ENCODE data around the gene SMG6.

SMG6 gene

DNA sequence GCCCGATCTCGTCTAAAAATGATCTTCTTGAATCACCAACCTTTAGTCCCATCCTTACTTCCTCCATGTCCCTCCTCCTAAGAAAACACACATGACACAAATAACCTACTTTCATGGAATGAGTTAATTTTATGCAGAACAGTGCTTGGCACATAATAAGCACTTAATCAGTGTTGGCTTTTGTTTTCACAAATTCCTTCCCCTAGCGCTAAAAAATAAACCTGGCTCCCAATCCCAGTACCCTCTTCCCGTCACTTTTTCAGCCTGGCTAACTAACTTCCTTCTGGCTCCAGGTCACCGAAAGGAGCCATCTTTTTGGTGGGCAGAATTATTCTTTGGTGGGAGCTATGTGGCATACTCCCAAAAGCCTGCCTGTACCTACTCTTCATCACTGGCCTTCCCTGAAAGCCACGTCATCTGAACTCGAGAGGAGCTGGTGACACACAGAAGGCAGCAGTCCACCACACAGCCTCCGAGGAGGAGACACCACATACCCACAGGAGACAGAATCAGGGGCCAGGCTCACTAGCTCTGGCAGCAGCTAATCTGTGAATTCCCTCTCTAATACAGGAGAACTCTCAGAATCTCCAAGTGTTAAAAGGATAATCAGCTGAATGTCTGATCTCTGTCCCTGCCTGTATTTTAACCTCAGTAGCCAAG lies 114.5 kb downstream of the SMG6 start:
- TF ChIP-seq, protein P1, sequence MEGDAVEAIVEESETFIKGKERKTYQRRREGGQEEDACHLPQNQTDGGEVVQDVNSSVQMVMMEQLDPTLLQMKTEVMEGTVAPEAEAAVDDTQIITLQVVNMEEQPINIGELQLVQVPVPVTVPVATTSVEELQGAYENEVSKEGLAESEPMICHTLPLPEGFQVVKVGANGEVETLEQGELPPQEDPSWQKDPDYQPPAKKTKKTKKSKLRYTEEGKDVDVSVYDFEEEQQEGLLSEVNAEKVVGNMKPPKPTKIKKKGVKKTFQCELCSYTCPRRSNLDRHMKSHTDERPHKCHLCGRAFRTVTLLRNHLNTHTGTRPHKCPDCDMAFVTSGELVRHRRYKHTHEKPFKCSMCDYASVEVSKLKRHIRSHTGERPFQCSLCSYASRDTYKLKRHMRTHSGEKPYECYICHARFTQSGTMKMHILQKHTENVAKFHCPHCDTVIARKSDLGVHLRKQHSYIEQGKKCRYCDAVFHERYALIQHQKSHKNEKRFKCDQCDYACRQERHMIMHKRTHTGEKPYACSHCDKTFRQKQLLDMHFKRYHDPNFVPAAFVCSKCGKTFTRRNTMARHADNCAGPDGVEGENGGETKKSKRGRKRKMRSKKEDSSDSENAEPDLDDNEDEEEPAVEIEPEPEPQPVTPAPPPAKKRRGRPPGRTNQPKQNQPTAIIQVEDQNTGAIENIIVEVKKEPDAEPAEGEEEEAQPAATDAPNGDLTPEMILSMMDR (IDR thresholded peaks at IDR 0.05), result no peak

DNA sequence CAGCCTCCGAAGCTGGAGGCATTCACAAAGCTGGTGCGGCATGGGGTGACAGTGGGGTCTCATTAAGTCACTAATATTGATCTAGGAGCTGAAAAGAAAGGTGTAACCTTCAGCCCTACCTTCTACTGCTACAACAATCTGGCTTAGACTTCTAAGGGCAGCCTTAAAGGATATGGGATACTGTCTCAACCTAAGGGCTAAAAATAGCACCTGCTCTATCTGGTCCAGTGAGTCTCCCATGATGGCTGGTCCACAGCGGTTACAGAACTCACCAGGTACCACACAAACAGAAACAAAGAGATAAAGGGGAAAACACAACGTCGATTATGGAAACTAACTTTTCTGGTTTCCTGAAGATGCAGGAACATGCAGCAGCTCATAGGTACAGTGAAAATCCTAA lies 115.8 kb downstream of the SMG6 start:
- TF ChIP-seq, protein P1 (IDR thresholded peaks at IDR 0.05), result no peak

DNA sequence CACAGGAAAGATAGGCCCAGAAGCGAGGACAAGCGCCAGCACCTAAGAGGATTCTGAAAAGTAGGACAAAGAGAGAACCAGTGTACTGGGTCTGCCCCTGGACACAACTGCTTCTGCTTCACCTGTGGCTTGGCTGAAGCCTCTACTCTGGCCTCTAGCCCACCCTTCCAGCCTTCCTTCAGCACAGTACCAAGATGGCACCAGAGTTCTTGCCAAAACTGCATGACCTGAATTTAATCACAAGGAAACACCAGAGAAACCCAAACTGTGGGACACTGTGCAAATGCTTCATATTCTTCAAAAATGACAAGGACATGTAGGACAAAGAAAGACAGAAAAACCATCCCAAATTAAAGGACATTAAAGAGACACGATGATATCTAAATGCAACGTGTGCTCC lies 116.6 kb downstream of the SMG6 start:
- TF ChIP-seq, protein P1 (IDR thresholded peaks at IDR 0.05), result no peak

DNA sequence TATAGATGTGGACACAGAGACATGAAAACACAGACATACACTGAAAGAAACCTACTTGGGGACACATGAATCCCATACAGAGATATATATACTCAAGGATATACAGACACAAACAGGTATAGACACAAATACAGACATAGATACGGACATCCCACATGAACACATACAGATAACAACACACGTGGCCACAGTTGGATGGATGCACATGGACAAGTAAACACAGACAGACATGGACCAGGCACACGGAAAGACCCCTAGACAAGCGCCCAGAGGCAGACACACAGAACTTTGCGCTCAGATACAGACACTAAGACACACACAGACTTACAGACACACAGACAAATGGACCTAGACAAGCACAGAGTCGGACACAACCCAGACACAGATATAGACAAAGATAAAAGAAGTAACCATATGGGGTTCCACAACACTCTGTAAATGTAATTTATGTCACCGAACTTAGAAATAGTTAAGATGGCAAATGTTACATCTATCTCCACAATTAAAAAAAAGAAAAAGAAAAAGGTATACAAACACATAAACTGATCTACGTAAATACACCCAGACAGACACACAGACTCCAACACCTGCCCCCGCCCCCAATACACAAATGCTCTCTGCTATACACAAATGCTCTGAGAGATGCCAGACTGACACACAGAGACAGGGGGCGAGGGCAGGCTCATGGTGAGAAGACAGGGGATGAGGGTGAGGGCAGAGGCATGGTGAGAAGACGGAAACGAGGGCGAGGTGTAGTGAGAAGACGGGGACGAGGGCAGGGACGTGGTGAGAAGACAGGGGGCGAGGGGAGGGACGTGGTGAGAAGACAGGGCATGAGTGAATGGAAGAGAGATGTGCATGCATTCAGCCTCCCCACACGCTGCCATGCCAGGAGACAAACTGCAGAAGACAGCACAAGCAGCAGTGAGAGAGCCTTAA lies 118.3 kb downstream of the SMG6 start:
- TF ChIP-seq, protein P1 (IDR thresholded peaks at IDR 0.05), result no peak

DNA sequence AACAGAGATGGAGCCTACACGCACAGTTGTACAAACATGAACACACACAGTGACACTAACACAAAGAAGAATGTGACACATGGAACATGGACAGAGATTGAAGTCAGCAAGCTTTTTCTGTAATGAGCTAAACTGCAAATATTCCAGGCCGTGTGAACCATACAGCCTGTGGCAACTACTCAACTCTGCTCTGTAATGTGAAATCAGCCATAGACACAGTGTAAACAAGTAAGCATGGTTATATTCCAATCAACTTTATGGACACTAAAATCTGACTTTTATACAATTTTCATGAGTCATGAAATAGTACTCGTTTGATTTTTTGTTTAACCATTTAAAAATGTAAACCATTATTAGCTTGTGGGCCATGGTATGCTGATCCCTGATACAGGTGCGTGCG lies 120.2 kb downstream of the SMG6 start:
- TF ChIP-seq, protein P1 (IDR thresholded peaks at IDR 0.05), result no peak

DNA sequence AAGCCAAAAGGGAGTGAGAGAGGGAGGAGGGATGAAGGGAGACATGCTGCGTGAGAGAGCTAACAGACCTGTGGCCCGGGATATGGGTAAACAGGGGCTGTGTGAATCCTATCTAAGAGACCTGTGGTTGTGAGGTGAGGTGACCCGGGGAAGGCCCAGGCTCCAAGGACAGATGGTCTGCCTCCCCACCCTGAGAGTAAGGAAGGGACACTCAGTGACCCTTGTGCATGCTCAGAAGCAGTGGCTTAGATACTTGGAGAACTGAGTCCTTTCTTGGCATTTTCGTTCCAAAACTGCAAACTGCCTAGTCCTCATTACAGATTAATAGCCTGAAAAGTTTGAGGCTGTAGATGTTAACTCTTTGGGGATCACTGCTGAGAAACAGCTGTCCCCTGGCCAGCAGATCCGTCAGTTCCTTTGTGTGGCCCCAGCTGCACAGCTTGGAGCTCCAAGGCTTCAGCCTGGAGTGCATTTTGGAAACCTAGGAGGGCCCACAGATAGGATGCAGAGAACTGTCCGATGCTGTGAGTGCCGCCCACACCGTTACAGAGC lies 121.6 kb downstream of the SMG6 start:
- TF ChIP-seq, protein P1 (IDR thresholded peaks at IDR 0.05), result no peak

DNA sequence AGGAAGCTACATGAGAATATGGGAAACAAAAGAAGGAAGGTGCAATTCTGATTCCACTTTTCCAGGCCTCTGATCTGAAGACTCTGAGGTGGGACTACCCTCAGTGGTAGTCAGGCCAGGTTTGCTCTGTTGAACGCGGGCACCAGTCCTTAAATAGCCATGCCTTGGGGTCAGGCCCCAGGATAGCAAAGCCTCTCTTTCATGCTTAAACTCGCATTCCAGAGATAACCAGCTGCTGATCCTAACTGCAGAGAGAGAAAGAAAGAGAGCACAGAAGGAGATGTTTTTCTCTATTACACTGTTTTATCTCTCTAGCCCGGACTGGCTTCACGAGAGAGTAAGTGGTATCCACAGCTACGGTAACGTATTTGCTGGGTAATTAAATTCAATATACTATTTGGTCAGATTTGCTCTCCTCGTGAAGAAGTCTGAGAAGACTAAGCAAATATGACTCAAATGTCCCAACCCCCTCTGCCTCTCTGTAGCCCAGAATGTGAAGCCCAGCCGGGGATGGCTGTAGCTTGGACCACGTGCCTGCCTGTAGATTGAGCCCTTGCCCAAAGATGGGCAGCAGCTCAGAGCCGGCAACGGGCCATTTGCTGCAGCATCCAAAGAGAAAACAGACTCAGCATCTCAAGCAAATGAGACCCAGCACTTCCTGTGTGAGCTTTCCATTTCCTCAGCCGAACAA lies 122.2 kb downstream of the SMG6 start:
- TF ChIP-seq, protein P1 (IDR thresholded peaks at IDR 0.05), result no peak
